H1 (cell line): ENCODE measurements around the gene CNIH4. TPM values are rescaled to one million over a fixed set of nuclear protein-coding genes. Genes with fewer than 3 reads are reported as not detected.

Source experiments
- CTCF ChIA-PET: fragments of 300-600 bp; sonication (Branson Sonifier 250); formaldehyde crosslinking; loops from one replicate; lab custom pipeline; 2021; ENCODE audit not compliant: partially characterized antibody; lab: Charles Lee
- POLR2A ChIA-PET: fragments of 300-600 bp; sonication (Branson Sonifier 250); formaldehyde crosslinking; loops from one replicate; lab custom pipeline; 2021; ENCODE audit warnings: inconsistent platforms; ENCODE audit not compliant: partially characterized antibody; lab: Charles Lee
- DNase-seq, 2 experiments: peaks; one replicate each; pipeline versions ENCODE4 v3.0.0 to v3.0.0-alpha.2; 2010 to 2022; ENCODE audit warnings: low spot score in 2 of 2, low read depth in 1 of 2, mixed read lengths in 1 of 2
- FAIRE-seq: peaks from 2 replicates; lab custom pipeline; 2011; peaks lifted over from hg19 to GRCh38; lab: Jason Lieb, UNC
- H2AFZ ChIP-seq: 2 replicates; pipeline ENCODE4 v1.8.1; 2012; ENCODE audit warnings: low read length, inconsistent platforms
- H2AK5ac ChIP-seq: 2 replicates; pipeline ENCODE4 v1.6.1; 2013; ENCODE audit warnings: low read depth, low read length
- H2BK120ac ChIP-seq: replicated peaks from 2 replicates; pipeline ENCODE3; 2013; ENCODE audit warnings: low read depth, low read length, inconsistent platforms
- H2BK12ac ChIP-seq: 2 replicates; pipeline ENCODE4 v1.6.1; 2013; ENCODE audit warnings: low read depth, low read length
- H2BK15ac ChIP-seq: 2 replicates; pipeline ENCODE4 v1.6.1; 2013; ENCODE audit warnings: low read length
- H2BK20ac ChIP-seq: 2 replicates; pipeline ENCODE4 v1.6.1; 2013; ENCODE audit warnings: low read length
- H2BK5ac ChIP-seq: 2 replicates; pipeline ENCODE4 v1.6.1; 2013; ENCODE audit warnings: low read depth, low read length
- H3K14ac ChIP-seq: 2 replicates; pipeline ENCODE4 v1.6.1; 2013; ENCODE audit warnings: inconsistent platforms; ENCODE audit not compliant: insufficient read length
- H3K18ac ChIP-seq: 2 replicates; pipeline ENCODE4 v1.6.1; 2013; ENCODE audit warnings: low read length; ENCODE audit errors: extremely low read depth
- H3K23ac ChIP-seq: 2 replicates; pipeline ENCODE4 v1.6.1; 2013; ENCODE audit warnings: inconsistent platforms; ENCODE audit not compliant: insufficient read length
- H3K23me2 ChIP-seq: 2 replicates; pipeline ENCODE4 v1.6.1; 2013; ENCODE audit warnings: low read depth, low read length
- H3K27ac ChIP-seq: 2 replicates; pipeline ENCODE4 v1.6.1; 2011; ENCODE audit warnings: low read depth, low read length, inconsistent platforms
- H3K27me3 ChIP-seq, 4 experiments: replicated peaks in 1 of 4; 1 replicate in 1 of 4; 2 replicates in 3 of 4; pipeline versions ENCODE4 v1.6.1 to v1.8.1; 2011 to 2013; ENCODE audit warnings: low read length in 3 of 4, mild to moderate bottlenecking in 3 of 4, inconsistent platforms in 2 of 4, mixed read lengths in 2 of 4, moderate library complexity in 1 of 4; ENCODE audit not compliant: control insufficient read depth in 3 of 4, insufficient read depth in 3 of 4; ENCODE audit errors: extremely low read depth in 1 of 4
- H3K36me3 ChIP-seq, 4 experiments: 2 replicates each; pipeline versions ENCODE4 v1.6.1 to v1.8.1; 2011 to 2013; ENCODE audit warnings: mild to moderate bottlenecking in 4 of 4, low read length in 3 of 4, moderate library complexity in 2 of 4, control low read depth in 1 of 4, inconsistent platforms in 1 of 4; ENCODE audit not compliant: insufficient read depth in 4 of 4, control insufficient read depth in 2 of 4
- H3K4ac ChIP-seq: replicated peaks from 2 replicates; pipeline ENCODE3; 2013; ENCODE audit warnings: low read length, low read depth, mixed read lengths, inconsistent platforms; ENCODE audit not compliant: insufficient read length
- H3K4me1 ChIP-seq, 4 experiments: replicated peaks in 1 of 4; 1 replicate in 1 of 4; 2 replicates in 3 of 4; pipeline versions ENCODE4 v1.6.1 to v1.8.1; 2011 to 2013; ENCODE audit warnings: low read length in 3 of 4, inconsistent platforms in 2 of 4, mixed read lengths in 1 of 4; ENCODE audit not compliant: insufficient read depth in 4 of 4, control insufficient read depth in 3 of 4
- H3K4me2 ChIP-seq, 2 experiments: 2 replicates each; pipeline versions ENCODE4 v1.6.1 to v1.8.1; 2011 to 2013; ENCODE audit warnings: low read depth in 2 of 2, low read length in 2 of 2, control low read depth in 1 of 2, inconsistent platforms in 1 of 2, mild to moderate bottlenecking in 1 of 2; ENCODE audit not compliant: insufficient read depth in 1 of 2
- H3K4me3 ChIP-seq, 4 experiments: fragments of 200-600, 300-600 bp in 1 of 4; sonication (generic), shearing (Covaris generic), sonication (Bioruptor Twin) in 1 of 4; 2 replicates each; pipeline versions ENCODE4 v1.5.1 to v1.8.1; 2011 to 2016; ENCODE audit warnings: low read length in 4 of 4, low read depth in 3 of 4, control low read depth in 2 of 4, inconsistent platforms in 2 of 4, mild to moderate bottlenecking in 2 of 4, mixed read lengths in 1 of 4, moderate library complexity in 1 of 4; ENCODE audit not compliant: insufficient read depth in 2 of 4; ENCODE audit errors: extremely low read depth in 1 of 4
- H3K56ac ChIP-seq: replicated peaks from 2 replicates; pipeline ENCODE3; 2013; ENCODE audit warnings: low read depth, mild to moderate bottlenecking, mixed read lengths, low read length, inconsistent platforms; ENCODE audit not compliant: insufficient read length
- H3K79me1 ChIP-seq: 2 replicates; pipeline ENCODE4 v1.6.1; 2013; ENCODE audit warnings: low read depth, low read length, control low read depth
- H3K79me2 ChIP-seq, 2 experiments: 2 replicates each; pipeline versions ENCODE4 v1.6.1 to v1.8.1; 2012 to 2013; ENCODE audit warnings: low read length in 2 of 2, mild to moderate bottlenecking in 2 of 2, inconsistent platforms in 1 of 2; ENCODE audit not compliant: insufficient read depth in 2 of 2, control insufficient read depth in 1 of 2
- H3K9ac ChIP-seq, 4 experiments: replicated peaks in 1 of 4; 1 replicate in 1 of 4; 2 replicates in 3 of 4; pipeline versions ENCODE4 v1.6.1 to v1.8.1; 2011 to 2013; ENCODE audit warnings: low read depth in 3 of 4, low read length in 3 of 4, control low read depth in 2 of 4, mild to moderate bottlenecking in 2 of 4, moderate library complexity in 2 of 4, inconsistent platforms in 1 of 4; ENCODE audit errors: extremely low read depth in 1 of 4
- H3K9me3 ChIP-seq, 2 experiments: 2 replicates each; pipeline versions ENCODE4 v1.6.1 to v1.8.1; 2012 to 2013; ENCODE audit warnings: mild to moderate bottlenecking in 2 of 2, moderate library complexity in 2 of 2, control low read depth in 1 of 2, inconsistent platforms in 1 of 2, low read depth in 1 of 2, low read length in 1 of 2, mixed read lengths in 1 of 2; ENCODE audit not compliant: insufficient read depth in 2 of 2
- H4K20me1 ChIP-seq, 2 experiments: replicated peaks in 1 of 2; 2 replicates each; pipeline versions ENCODE3 to v1.8.1; 2011 to 2013; ENCODE audit warnings: inconsistent platforms in 2 of 2, low read length in 2 of 2, mild to moderate bottlenecking in 1 of 2; ENCODE audit not compliant: insufficient read depth in 2 of 2, control insufficient read depth in 1 of 2
- H4K5ac ChIP-seq: 2 replicates; pipeline ENCODE4 v1.6.1; 2013; ENCODE audit warnings: low read length, low read depth, mixed read lengths, inconsistent platforms; ENCODE audit not compliant: insufficient read length
- H4K8ac ChIP-seq: 2 replicates; pipeline ENCODE4 v1.8.0; 2013; ENCODE audit warnings: mild to moderate bottlenecking, moderate library complexity, low read length, inconsistent platforms; ENCODE audit not compliant: insufficient read depth; ENCODE audit errors: extremely low read depth
- H4K91ac ChIP-seq: replicated peaks from 2 replicates; pipeline ENCODE3; 2013; ENCODE audit warnings: low read length, mixed read lengths, inconsistent platforms; ENCODE audit not compliant: insufficient read length
- BRCA1 ChIP-seq: IDR thresholded peaks from 2 replicates; pipeline ENCODE4 v1.6.1; 2012; ENCODE audit warnings: low read depth, low read length, improper control_type of control experiment
- CREB1 ChIP-seq: IDR thresholded peaks from 2 replicates; pipeline ENCODE4 v1.6.1; 2012; ENCODE audit warnings: inconsistent platforms
- EZH2 ChIP-seq: fragments of 200-600 bp; sonication (generic); IDR thresholded peaks from 2 replicates; pipeline ENCODE4 v1.7.1; 2012; ENCODE audit warnings: low read depth, mild to moderate bottlenecking, moderate library complexity, low read length, inconsistent platforms; ENCODE audit not compliant: severe bottlenecking
- HDAC6 ChIP-seq: IDR thresholded peaks from one replicate; pipeline ENCODE4 v1.7.1; 2012; ENCODE audit warnings: low read depth, mild to moderate bottlenecking, inconsistent platforms, low read length, moderate library complexity
- JUN ChIP-seq: IDR thresholded peaks from 2 replicates; pipeline ENCODE4 v1.6.1; 2011; ENCODE audit warnings: low read depth, mild to moderate bottlenecking, improper control_type of control experiment, low read length
- PHF8 ChIP-seq: fragments of 200-600 bp; sonication (generic); conservative IDR thresholded peaks from 2 replicates; pipeline ENCODE4 v1.7.1; 2012; ENCODE audit warnings: low read depth, mild to moderate bottlenecking, inconsistent platforms, low read length, moderate library complexity
- POLR2A ChIP-seq, 2 experiments: IDR thresholded peaks; 1 replicate in 1 of 2; 2 replicates in 1 of 2; pipeline ENCODE4 v1.6.1; 2011; ENCODE audit warnings: low read depth in 2 of 2, low read length in 2 of 2, mild to moderate bottlenecking in 2 of 2; ENCODE audit errors: control extremely low read depth in 1 of 2
- RNF2 ChIP-seq: fragments of 200-900, 300-1000 bp; sonication (generic); IDR thresholded peaks from 2 replicates; pipeline ENCODE4 v1.7.1; 2016; ENCODE audit warnings: borderline replicate concordance, low read depth, mild to moderate bottlenecking, antibody characterized with exemption, low read length; ENCODE audit not compliant: poor library complexity, severe bottlenecking; ENCODE audit errors: missing control alignments
- RXRA ChIP-seq: IDR thresholded peaks from 2 replicates; pipeline ENCODE4 v1.6.1; 2011; ENCODE audit warnings: low read depth, mild to moderate bottlenecking, low read length, moderate library complexity; ENCODE audit not compliant: insufficient read depth
- SIX5 ChIP-seq: IDR thresholded peaks from 2 replicates; pipeline ENCODE4 v1.6.1; 2011; ENCODE audit warnings: mild to moderate bottlenecking, low read depth, low read length
- TCF12 ChIP-seq: IDR thresholded peaks from 2 replicates; pipeline ENCODE4 v1.6.1; 2011; ENCODE audit warnings: low read depth, mild to moderate bottlenecking, low read length
- WGBS, 2 experiments: shearing (Covaris generic) in 1 of 2; methylation state at CpG; one replicate each; pipeline versions ENCODE4 v1.1.6 to v1.1.7; 2013 to 2015; ENCODE audit warnings: low lambda C conversion rate in 2 of 2, mixed read lengths in 2 of 2, inconsistent platforms in 1 of 2, low coverage in 1 of 2, missing lambda C conversion rate in 1 of 2; ENCODE audit not compliant: insufficient replicate concordance in 2 of 2, insufficient coverage in 1 of 2, insufficient read length in 1 of 2; ENCODE audit errors: extremely low coverage in 1 of 2, missing lambda C conversion rate in 1 of 2; 5-methylcytosine and 5-hydroxymethylcytosine counted together
- polyA plus RNA-seq, 7 experiments: library from polyadenylated mRNA; depleted of rRNA in 3 of 7; stranded (reverse) in 5 of 7; unstranded in 2 of 7; fragments of >200 nt in 5 of 7; fragments of 200-250 nt in 2 of 7; gene quantifications; 1 replicate in 5 of 7; 2 replicates in 1 of 7; 4 replicates in 1 of 7; pipeline versions ENCODE4 v1.2.1 to v1.2.3, GENCODE V29; 2011 to 2013; ENCODE audit warnings: missing spikeins in 2 of 7, mixed read lengths in 2 of 7
- total RNA-seq: library from RNA; stranded (reverse); fragmentation: NEBNext Ultra II Directional; extraction: Animal tissue kit (Norgen Biotek cat#: 25700); gene quantifications from 2 replicates; pipeline ENCODE4 v1.2.1, GENCODE V29; 2021
- TF ChIP-seq, protein P1 (sequence below): IDR thresholded peaks from 2 replicates; pipeline ENCODE4 v1.6.1; 2012; ENCODE audit warnings: inconsistent platforms
- TF ChIP-seq, protein P2 (sequence below): IDR thresholded peaks from 2 replicates; pipeline ENCODE4 v1.6.1; 2012; ENCODE audit warnings: low read length, inconsistent platforms

Gene CNIH4
- total and polyA plus RNA-seq, 2 of the 8 experiments (the other 6 are each of a cell fraction or from before 2014, with no cell fraction given), result 76.2 to 151 TPM

DNA sequence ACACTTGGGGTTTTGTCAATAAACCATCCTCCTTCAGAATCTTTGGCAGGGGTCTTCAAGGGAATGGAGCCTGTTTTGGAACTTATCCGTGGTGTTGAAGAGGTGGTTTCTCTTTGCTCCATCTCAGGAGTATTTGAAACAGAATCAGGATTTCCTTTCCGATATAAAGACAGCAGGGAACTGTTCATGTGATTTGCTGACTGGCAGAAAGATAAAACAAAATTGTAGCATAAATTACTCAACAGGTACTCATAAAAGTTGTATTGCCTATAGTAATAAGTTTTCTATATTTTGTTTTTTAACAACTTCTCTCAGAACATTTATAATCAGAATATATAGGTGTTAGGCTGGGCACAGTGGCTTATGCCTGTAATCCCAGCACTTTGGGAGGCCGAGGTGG, 48.6 kb upstream of the CNIH4 start:
- peaks cover 2 to 64% (median 25%) of the 10 kb centered on the region in 4 experiments; a peak in 7 of 8 replicates for H3K36me3 ChIP-seq
- no peak overlapping the region for H2AFZ ChIP-seq
- ChIA-PET POLR2A (no interaction called here), CTCF (interaction anchor here (0.7 kb wide), 1 partner anchor 7 kb away, joined by 3 read pairs; no protein-coding TSS in a partner anchor)
- H3K9me3 ChIP-seq, result no peaks in the 10 kb centered on the region
- no peak for DNase-seq
- H3K79me1 ChIP-seq, result no peaks in the 10 kb centered on the region
- H4K20me1 ChIP-seq, result no peaks in the 10 kb centered on the region
- H2BK20ac ChIP-seq, result no peak overlapping the region
- H3K27me3 ChIP-seq, result no peaks in the 10 kb centered on the region
- no peak overlapping the region for H2AK5ac ChIP-seq
- H3K56ac ChIP-seq, result no peak overlapping the region
- H3K9ac ChIP-seq, result no peak overlapping the region
- no peak overlapping the region for H2BK15ac ChIP-seq
- H4K8ac ChIP-seq, result no peak overlapping the region
- H3K14ac ChIP-seq, result no peak overlapping the region
- H3K27ac ChIP-seq, result no peak overlapping the region
- H2BK12ac ChIP-seq, result no peak overlapping the region
- H2BK5ac ChIP-seq, result no peak overlapping the region
- no peak overlapping the region for H3K23ac ChIP-seq
- no peaks in the 10 kb centered on the region; the same call in 1 of the 2 replicates for H3K23me2 ChIP-seq
- no peak overlapping the region for H3K4me2 ChIP-seq
- H3K18ac ChIP-seq, result no peak overlapping the region
- H4K5ac ChIP-seq, result no peak overlapping the region
- FAIRE-seq, result no peak
- H3K4ac ChIP-seq, result no peak overlapping the region
- no peak overlapping the region for H2BK120ac ChIP-seq
- H3K79me2 ChIP-seq, result no peaks in the 10 kb centered on the region
- H4K91ac ChIP-seq, result no peak overlapping the region
- 96% methylated on average over 3 of the region's 3 CpGs; no CpG with 5 or more reads in 1 of the 2 experiments for WGBS, 2 experiments
- H3K4me1 ChIP-seq, result no peaks in the 10 kb centered on the region
- H3K4me3 ChIP-seq, result no peak overlapping the region
- TF ChIP-seq HDAC6 (no peak), TCF12 (no peak), SIX5 (no peak), JUN (no peak), BRCA1 (no peak), CREB1 (no peak), PHF8 (no peak), RXRA (no peak), EZH2 (no peak), RNF2 (no peak), POLR2A (IDR thresholded peaks at IDR 0.05; ENCODE audit: control extremely low read depth in 1 of 2, low read depth in 2 of 2, low read length in 2 of 2) (no peak)
- TF ChIP-seq, protein P1, sequence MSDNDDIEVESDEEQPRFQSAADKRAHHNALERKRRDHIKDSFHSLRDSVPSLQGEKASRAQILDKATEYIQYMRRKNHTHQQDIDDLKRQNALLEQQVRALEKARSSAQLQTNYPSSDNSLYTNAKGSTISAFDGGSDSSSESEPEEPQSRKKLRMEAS, result no peak
- TF ChIP-seq, protein P2, sequence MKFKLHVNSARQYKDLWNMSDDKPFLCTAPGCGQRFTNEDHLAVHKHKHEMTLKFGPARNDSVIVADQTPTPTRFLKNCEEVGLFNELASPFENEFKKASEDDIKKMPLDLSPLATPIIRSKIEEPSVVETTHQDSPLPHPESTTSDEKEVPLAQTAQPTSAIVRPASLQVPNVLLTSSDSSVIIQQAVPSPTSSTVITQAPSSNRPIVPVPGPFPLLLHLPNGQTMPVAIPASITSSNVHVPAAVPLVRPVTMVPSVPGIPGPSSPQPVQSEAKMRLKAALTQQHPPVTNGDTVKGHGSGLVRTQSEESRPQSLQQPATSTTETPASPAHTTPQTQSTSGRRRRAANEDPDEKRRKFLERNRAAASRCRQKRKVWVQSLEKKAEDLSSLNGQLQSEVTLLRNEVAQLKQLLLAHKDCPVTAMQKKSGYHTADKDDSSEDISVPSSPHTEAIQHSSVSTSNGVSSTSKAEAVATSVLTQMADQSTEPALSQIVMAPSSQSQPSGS, result no peak
